ENCODE data around the gene CNOT2.

CNOT2 gene

DNA sequence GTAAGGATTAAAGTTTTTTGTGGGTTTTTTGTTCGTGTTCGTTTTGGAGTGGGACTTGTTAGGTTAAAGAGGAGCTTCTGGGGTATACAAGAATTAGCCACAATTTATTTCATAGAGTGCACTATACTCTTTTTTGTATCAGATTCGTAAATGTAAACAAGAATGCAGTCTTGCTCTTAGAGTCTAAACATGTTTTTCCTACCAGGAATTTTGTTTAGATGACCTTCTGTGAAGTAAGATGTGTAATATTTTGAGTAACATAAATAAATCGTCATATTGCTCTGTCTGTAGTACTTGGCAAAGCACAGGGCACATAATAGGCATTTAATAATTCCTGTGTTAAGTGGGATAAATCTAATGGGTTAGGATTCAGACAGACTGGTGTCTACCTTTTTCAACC lies 9.6 kb downstream of the CNOT2 start:
- no peak for DNase-seq

DNA sequence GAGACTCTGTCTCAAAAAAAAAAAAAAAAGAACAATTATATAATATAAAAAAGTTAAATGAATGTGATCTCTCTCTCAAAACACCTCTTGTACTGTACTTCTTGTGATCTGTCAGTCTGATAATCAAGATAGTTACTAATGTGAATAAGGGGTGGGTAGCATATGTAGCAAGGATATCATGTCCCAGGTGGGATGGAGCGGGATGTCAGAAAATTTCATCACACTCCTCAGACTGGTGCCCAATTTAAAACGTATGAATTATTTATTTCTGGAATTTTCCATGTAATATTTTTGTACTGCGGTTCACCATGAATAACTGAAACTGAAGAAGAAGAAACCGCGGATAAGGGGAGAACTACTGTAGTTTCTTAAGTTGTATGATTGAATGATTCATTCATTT lies 11.0 kb downstream of the CNOT2 start:
- DNase-seq, result no peak

GRCh38 chr12:70254846-70255245 lies 11.6 kb downstream of the CNOT2 start:
- DNase-seq, result peak; percentile 34

DNA sequence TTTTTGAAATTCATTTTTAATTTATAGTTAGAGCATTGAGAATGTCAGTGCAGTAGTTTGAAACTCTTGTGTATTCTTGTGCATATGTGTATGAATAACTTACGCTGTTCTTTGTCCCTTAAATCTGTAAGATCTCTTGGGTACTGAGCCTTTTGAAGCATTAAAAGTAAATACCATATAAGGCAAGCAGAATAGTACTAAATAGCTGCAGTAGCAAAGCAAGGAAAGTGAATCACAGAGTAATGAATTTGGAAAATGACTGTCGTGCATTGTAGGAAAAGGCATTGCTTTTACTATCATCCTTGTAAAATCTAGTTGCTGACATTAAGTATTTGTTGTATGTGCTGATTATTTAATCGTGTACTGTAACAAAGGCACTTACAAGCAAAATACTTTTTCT lies 12.1 kb downstream of the CNOT2 start:
- peak; percentile 79 for DNase-seq

DNA sequence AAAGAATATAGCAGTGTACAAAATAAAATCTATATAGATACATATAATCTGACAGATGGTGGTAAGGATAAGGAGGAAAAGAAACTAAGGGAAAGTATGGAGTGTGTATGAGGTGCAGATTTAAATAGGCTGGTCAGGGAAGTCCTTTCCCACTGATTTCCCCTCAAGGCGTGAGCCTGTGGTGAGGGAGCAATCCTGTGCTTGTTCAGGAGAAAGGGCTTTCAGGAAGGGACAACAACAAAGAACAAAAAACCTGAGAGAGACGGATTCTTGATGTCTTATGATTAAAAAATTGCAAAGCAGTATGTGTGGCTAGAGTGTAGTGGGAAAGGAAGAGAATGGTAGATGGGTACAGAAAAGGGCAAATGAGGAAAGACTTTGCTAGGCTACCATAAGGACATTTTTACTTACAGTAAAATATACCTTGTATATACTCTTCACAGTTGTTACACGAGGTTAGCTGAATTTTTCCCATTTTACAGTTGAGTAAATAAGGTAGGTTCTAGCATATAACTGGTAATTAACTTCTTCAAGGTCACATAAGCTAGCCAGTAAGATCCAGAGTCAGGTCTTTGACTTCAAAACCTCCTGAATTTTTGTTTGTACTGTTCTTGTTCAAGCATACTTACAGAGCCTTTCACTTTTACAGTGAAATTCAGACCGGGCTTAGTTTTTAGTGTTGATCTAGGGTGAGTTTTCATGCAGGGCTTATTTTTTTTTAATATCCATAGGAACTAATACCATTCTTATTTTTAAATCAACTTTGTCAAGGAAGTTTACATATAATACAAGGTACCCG lies 15.6 kb downstream of the CNOT2 start:
- DNase-seq, result no peak

- DNase-seq, result no peak
Observed at GRCh38 chr12:70260646-70261045, 17.4 kb downstream of the CNOT2 start.

- DNase-seq, result no peak
Observed at GRCh38 chr12:70264067-70264867, 21.0 kb downstream of the CNOT2 start.

DNA sequence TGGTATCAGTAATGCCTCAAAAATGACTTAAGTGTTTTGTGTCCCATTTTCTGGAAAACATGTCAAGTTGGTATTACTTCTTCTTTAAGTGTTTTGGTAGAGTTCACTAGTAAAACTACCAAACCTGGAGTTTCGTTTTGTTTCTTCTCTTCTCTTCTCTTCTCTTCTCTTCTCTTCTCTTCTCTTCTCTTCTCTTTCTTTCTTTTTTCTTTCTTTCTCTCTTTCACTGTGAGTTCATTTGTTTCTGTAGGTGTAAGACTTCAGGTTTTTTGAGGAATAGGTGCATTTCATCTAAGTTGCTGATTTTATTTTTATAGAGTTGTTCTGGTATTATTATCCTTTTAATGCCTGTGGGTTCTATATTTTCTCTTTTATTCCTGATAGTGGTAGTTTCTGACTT lies 21.9 kb downstream of the CNOT2 start:
- no peak for DNase-seq

GRCh38 chr12:70267550-70267949 lies 24.3 kb downstream of the CNOT2 start:
- peak; percentile 44 for DNase-seq

- no peak for DNase-seq
Observed at GRCh38 chr12:70268972-70269371, 25.7 kb downstream of the CNOT2 start.

DNA sequence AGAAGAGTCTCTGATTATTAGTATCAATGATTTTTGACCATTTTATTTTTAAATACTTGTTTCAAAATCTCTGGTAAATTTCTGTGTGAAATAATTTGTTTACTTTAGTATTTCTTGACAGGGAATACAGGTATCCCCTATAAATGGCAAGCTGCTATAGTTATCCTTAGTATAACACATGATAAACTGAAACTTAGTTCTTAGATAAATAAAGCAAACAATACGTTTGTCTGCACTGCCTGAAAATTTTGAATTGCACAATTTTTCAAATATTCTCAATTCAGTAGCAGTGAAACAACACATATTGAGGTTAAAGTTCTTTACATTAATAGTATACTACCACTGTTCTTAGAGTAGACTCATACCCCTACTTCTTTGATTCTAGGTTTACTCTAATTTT lies 26.9 kb downstream of the CNOT2 start:
- no peak for DNase-seq

- no peak for DNase-seq
Observed at GRCh38 chr12:70271025-70271424, 27.8 kb downstream of the CNOT2 start.

GRCh38 chr12:70272510-70272909 lies 29.3 kb downstream of the CNOT2 start:
- DNase-seq, result no peak

DNA sequence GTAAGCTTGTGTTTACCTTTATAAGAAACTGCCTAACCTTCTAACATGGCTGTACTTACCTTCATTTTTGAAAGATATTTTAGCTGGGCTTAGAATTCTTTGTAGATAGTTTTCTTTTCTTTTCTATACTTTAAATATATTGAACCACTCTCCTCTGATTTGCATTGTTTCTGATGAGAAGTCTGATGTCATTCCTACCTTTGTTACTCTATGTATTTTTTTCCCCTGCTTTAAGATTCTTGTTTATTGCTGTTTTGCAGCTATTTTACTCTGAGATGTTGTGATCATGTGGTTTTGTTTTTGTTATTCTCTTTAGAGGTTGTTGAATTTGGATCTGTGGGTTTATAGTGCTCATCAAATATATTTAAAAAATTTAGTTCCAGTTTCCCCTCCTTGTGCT lies 31.8 kb downstream of the CNOT2 start:
- no peak for DNase-seq

GRCh38 chr12:70277973-70278372 lies 34.7 kb downstream of the CNOT2 start:
- DNase-seq, result no peak

DNA sequence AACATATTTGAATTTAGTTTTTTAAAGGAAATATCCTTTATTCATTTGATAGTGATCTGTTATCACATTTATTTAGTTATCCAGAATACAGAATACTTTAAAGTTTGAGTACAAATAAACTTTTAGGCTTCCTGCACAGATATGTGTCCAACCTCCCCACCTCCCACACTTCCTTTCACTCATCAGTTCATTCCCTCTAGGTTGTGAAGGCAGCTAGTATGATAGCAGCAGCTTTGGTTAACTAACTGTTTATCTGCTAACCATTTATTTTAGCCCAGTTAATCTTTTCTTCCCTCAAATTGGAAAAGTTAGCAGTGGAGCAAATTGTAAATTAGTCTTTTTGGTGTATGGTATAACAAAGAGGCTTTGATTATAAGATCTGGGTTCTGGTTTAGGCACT lies 35.7 kb downstream of the CNOT2 start:
- no peak for DNase-seq

- no peak for DNase-seq
Observed at GRCh38 chr12:70283232-70283631, 40.0 kb downstream of the CNOT2 start.

- DNase-seq, result no peak
Observed at GRCh38 chr12:70288817-70289216, 45.6 kb downstream of the CNOT2 start.

GRCh38 chr12:70290116-70290515 lies 46.9 kb downstream of the CNOT2 start:
- peak; percentile 7 for DNase-seq

- no peak for DNase-seq
Observed at GRCh38 chr12:70292017-70292776, 49.0 kb downstream of the CNOT2 start.

- DNase-seq, result peak; percentile 18
Observed at GRCh38 chr12:70304684-70305555, 61.7 kb downstream of the CNOT2 start.

DNA sequence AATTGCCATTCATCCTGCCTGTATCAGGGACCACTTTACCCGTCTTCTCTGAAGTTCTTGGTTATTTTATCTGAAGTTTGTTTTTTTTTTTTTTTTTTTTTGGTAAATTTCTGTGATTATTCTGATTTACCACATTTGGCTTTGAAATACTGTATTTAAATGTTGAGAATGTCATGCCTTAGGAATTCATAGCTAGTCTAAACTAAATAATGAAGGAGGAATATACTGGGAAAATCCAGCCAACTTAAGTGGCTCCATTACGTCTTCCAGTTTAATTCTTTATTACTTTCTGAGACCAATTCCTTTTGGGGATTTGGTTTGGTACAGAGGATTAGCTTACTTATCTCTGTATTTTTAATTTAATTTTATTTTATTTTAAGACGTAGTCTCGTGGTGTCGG lies 62.6 kb downstream of the CNOT2 start:
- DNase-seq, result peak; percentile 33
